GM18498 (cell line): ENCODE data around the gene RAPGEF4.

Experiments used
- ATAC-seq: cut with Tn5 transposase; IDR thresholded peaks from one replicate; pipeline ENCODE4 v1.9.1; 2021; ENCODE audit warnings: mild to moderate bottlenecking, moderate library complexity; ENCODE audit not compliant: unreplicated experiment

RAPGEF4 gene

DNA sequence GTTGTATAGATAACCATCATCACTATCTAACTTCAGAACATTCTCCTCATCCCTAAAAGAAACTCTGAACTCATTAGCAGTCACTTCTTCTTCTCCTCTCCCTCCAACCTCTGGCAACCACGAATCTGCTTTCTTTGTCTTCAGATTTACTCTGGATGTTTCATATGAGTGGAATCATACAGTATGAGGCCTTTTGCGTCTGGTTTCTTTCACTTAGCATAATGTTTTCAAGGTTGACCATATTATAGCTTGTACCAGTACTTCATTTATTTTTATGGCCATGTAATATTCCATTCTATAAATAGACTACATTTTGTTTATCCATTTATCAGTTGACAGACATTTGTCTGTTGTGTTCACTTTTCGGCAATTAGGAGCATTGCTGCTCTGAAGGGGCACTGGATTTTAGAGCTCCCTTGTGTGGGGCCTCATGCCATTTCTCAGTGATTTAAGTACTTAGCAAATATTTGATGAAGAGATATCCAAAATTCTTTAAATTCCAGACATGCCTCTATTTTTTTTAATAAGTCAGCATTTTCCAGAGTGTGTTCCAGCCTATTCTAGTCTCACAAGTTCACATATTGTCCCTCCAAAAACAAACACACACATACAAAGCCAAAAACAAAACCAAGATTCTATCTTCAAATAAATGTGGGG, 317.5 kb downstream of the RAPGEF4 start:
- ATAC-seq: no peak

DNA sequence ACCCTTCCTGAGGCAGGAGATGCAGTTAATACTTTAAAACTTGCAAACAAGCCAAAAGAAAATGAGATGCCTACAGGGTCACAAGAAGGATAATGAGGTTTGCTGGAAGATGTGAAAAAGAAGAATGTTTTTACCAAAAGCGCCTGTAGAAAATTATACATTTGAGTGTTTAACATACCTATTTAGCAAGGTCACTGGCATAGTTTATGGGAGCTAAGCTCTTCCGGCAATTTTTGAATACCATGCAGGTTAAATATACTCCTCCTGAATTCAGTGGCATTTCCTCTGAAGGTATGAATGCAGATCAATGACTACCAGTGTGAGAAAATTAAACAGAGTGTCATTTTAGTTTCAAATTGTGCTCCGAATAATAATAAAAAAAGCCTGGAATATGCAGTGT, 318.8 kb downstream of the RAPGEF4 start:
- ATAC-seq: no peak

DNA sequence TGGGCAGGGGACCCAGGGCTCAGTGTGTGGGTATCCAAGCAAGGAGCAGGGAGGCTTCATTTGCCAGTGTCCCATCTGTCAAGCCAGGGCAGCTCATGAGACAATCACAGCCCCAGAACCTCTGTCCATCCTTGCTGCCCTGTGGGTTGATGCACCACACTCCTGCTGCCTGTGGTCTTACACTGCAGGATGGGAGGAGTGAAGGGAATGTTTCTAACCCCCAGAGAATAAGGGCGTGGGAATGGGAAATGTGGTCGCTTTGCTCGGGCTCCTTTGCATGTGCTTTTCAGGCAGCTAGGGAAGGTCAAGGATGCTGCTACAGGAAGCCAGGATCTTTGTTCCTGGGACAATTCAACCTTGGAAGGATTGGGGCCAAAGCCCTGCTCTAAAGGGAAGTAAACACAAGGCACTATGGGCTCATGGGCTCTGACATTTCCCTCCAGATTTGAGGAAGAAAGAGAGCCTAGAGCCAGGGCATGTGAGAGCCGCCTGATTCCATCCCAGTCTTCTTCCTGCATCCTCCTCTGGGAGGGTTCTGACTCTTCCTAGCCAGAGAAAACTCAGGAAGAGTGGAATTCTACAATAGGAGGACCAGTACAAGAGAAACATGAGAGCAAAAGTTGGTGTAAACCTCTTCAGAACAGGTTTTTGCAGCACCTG, 321.2 kb downstream of the RAPGEF4 start:
- ATAC-seq: no peak

DNA sequence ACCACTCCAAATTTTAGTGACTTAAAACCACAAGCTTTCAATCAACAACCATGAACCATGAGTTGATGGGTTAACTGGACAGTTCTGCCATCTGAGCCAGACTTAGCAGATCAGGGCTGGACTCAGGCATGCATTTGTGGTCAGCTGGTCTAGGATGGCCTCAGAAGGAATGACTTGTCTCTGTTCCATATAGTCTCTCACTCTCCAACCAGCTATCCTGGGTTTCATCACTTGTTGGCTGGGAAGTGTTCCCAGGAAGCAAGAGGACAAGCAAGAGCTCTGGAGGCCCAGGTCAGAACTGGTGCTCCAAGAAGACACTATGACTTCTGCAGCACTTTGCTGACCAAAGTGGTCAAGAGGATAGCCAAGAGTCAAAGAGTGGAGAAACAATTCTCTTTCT, 322.5 kb downstream of the RAPGEF4 start:
- ATAC-seq: no peak

DNA sequence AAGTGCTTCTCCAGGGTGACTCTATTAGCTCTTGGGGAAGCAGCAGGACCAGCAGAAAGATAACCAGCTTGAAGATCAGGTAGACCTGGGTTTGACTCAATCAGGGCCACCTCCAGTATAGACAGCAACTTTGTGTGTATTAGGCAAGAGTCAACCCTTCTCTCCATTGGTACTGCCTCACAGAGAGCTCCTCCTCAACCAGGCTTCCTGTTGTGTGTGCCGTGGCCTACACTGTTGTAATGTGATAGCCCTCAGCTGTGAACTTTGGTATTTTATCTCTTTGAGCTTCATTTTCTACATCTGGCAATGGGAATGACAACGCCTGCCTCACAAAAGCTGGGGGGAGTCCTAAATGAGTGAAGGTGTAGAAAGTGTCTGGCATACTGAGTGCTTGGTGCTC, 323.0 kb downstream of the RAPGEF4 start:
- ATAC-seq: no peak

DNA sequence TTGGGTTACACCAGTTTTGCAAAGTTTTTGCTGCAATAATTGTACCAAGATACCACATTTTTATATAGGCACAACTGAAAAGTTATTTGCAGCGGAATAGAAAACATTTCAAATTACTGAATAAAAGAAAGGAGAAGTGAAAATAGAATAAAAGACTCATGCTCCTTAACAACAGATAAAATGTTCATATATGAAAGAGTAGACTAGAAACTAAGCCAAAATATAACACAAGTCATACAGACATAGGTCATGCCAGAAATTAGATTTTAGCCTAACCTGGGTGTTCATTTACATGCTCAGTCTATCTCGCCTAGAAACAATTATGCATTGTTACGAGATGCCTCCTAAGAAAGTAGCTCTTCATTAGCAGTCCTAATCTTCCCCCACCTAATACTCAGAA, 323.6 kb downstream of the RAPGEF4 start:
- ATAC-seq: no peak

DNA sequence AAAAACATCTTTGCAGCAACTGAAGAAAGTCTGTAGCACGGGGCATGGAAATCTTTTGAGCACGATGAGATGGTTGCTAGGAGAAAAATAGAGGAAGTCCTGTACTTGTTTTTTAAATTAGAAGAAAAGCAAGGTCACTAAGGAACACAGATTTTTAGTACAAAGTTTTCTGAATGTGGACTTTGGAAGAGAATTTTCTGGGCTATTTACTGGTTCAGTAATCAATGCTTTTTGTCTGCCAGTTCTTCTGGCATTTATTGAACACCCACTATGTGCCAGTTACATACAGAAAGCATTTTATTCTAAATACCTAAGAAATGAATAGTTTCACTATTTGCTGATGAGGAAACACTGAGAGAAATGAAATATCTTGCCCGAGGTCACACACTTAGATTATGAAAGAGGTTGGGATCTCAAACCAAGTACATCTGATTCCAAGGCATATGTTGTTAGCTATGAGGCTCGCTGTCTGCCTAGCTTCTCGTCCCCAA, 324.4 kb downstream of the RAPGEF4 start:
- ATAC-seq: no peak

DNA sequence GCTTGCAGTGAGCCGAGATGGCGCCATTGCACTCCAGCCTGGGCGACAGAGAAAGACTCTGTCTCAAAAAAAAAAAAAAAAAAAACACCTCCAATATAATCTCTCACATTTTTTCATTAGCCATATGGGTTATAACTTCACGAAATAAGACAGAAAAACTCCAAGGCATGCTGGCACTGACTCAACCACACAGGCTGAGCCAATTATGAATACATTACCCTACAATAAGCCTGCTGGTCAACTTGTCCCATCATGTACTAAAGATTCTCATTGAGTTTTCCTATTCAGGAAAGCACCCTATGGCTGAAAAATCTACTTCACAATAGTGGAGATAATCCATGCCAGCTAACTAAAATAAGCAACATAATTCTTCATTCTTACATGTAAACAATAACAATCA, 327.2 kb downstream of the RAPGEF4 start:
- ATAC-seq: no peak

DNA sequence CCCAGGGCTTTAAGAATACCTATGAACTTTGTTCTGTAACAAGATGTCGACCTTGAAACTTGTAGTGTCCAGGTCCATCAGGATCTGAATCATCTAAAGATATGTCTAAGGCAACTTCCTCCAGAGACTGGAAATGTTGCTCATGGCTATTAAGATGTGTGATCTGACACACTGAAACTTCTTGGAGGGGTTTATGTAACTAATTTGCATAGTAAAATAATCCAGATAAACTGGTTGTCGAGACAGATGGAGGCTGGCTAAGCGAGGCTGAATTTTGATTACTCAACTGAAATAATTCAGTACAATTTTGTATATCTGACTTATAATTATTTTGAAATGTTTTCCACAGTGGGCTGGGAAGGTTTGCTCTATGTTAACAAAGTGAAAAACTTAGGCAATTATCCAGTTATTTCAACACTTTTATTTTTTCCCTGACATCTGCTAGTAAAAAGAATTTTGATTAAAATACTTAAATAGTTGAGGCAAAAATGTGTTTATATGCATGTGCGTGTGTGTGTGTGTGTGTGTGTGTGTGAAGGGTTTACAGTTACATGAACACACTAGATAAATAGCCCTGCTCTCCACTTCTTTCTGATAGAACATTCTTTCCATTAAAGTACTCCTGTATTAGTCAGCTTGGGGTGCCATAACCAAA, 328.6 kb downstream of the RAPGEF4 start:
- no peak for ATAC-seq

DNA sequence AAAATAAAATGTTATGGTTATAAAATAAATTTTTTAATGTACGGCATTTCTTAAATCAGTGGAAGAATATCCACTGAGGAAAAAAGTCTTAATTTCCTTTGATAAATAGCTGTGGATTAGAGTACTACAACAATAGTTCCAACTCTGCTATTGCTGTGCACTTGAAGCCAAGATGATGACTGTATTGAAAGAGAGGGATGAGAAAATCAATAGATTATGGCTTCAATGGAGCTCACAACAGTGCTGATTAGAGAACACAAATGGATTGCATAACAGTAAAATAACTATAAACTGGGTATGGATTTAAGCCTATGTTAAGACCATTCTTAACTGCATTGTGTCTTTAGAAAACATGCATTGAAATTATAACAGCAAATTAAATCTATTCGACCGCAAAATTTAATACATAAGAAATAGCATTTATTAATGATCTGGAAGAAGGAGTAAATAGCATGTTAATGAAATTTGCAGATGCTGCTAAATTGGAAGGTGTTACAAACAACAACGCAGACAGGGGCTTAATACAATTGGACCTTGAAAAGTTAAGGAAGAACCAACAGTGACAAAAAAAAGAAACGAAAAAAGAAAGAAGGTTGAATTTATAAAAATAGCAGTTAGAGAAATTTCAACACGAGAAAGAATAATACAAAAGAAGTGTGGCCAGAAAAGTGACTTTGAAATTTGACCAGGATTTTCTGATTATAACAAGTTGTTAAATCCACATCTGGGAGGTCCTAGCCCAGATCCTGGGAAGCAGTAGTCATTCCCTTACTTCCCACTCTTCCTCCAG, 331.4 kb downstream of the RAPGEF4 start:
- ATAC-seq: no peak

DNA sequence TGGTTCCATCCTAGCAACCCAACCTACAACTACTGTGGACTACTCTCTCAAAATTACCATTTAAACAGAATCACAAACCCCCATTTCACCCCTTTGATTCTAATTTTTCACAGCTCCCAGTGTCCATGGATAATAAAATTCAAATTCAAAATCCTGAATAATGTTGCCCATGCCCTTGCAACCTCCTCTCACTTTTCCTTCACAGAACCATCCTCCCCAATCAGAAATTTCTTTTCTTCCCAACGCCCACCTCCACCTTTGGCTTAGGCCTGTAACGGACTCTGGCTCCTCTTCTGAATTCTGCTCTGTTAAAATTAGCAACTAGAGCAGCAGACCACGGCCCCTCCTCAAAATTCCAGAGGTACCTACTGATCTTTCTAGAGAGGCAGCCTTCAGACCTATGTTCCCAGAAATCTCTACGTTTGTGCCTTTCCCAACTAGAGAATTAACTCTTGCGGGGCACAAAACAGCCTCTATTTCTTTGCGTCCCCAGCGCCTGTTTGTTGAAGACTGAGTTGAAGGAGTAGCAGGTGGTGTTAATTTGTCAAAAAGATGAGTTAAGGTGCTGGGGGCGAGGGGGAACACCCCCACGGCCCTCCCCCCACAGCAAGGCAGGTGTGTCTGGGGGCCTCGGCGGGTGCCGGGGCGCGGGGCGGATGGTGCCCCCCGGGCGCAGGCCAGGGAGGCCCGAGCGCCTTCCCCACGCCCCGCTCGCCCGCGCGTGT, 339.6 kb downstream of the RAPGEF4 start:
- no peak for ATAC-seq

DNA sequence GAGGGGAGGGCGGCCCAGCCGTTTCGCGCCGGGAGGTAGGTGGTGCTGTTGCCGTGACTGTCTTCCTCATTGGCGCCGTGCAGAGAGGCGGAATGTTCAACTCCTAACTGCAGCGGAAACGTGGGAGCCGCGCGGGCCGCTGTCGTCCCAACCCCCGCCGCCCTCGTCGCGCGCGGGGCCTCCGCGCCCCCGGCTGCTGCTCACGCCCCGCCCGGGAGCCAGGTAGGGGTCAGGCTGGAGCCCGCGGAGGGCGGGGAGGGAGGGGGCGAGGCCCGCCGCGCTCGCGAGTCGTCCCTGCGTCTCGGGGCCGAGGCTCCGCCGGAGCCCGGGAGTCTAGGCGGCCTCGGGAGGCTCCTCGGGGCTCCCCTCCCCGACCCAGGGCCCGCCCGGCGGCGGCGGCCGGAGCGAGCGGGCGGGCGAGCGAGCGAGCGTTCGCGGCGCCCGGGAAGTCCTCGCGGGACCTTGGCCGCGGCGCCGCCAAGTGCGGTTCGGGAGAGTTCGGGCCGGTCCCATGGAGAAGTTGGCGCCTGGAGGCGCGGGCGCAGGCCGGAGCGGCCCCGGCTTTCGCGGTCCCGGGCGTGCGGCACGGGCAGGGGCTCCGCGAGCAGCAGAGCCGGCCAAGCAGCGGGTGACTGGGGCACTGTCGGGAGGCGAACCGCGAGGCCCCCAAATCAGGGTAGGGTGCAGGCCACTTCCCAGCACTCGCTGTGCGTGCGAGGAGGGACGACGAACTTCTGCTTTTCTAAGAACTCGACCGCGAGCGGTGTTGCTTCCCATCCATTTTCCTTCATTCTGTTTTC, 340.3 kb downstream of the RAPGEF4 start, which contains the start of gene MAP3K20:
Gene MAP3K20, plus strand, starts transcription at position 66 of the 800 bp plus-strand sequence. CDS start 15,186 bp downstream, outside the sequence.
- peak; percentile 71 for ATAC-seq

DNA sequence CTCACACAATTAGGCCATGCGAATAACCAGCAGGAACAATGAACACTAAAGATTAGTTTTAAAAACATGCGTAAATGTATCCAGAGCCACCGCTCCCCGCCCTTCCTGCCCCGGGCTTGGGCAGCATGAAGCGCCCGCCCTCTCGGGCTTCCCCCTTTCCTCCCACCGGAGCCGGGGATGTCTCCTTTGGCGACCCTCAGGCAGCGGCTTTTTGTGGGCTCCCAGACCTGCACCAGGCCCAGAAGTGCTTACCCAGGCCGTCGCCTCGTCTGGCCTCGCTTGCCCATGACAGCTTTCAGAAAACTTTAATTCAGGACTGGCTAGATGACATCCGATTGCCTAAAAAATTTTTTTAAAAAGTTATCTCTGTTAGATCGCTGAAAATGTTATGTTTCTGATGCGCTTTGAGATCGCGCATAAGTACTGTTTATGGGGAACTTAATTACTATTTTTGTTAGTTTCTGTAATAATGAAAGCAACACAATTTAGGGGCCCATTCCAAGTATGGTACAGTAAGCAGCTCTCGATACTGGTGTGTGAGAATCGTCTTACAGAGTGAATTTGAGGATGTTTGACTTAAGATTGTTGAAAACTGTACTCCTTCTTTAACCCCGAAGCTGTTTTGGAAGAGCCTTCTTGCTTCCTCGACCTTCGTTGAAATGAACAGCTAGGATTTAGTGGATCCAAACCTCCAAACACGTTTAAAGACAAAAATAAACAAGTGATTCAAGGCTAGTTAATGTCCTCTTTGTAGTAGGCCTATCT, 341.1 kb downstream of the RAPGEF4 start:
- ATAC-seq: peak; percentile 33

DNA sequence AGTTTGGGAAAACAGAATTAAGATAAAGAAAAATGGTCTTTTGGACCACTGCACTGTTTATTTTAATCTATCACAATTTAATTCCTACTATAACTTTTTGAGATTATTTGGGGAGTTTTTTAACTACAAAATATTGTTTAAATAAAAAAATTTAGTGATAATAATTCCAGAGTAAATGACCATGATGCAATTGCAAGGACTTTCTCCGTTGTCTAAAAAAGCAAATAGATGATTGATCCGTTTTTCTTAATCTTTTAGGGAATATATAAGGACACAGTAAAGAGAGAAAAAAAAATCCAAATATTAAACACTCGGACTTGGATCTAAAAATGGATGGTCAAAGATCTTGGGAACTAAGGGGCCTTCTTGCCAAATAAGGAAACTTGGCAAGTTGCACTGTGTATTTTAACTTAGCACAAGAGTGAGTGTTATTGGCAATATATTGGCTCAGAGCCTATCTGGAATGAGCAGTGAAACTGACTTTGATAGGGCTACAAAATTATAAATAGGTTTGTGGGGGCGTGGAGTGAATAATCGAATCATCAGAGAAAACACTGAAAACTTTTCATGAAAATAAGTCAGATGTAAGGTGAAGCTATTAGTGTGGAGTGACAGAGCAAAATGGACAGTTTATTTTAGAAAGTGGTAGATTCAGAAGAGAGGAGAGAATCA, 342.0 kb downstream of the RAPGEF4 start:
- no peak for ATAC-seq

DNA sequence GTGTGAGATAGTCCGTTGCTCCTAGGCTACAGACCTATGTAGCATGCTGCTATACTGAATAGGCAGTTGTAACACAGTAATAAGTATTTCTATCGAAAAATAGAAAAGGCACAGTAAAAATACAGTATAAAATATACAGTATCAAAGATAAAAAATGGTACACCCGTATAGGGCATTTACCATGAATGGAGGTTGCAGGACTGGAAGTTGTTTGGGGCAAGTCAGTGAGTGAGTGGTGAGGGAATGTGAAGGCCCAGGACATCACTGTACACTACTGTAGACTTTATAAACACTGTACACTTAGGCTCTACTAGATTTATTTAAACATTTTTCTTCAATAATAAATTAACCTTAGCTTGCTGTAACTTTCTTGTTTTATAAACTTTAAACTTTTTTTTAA, 343.5 kb downstream of the RAPGEF4 start:
- ATAC-seq: no peak

DNA sequence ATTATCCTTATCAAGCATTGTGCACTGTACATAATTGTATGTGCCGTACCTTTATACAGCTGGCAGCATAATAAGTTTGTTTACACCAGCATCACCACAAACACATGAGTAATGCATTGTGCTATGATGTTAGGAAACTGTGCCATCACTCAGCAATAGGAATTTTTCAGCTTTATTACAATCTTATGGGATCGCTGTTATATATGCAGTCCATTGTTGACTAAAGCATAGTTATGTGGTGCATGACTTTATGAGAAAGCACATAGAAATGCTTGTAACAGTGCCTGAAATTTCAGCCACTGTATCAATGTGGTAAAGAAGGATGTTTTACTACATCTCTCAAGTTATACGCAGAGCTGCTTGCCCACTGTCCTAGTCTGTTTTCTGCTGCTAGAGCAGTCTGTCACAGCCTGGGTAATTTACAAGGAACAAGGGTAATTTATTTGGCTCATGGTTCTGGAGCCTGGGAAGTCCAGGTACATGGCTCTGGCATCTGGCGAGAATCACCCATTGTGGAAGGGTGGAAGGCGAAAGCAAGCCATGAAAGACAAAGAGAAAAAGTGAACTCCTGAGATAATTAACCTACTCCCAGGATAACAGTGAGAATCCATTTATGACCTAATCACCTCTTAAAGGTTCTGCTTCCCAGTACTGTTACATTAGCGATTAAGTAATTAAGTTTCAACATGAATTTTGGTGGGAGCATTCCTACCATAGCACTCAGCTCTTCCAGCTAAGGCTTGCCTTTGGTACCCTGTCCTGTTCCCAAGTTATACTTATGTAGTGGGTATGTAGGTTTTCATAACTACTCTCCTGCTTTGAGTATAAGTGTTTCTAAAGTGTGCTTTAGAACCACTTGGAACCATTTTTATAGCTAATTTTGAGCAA, 344.6 kb downstream of the RAPGEF4 start:
- ATAC-seq: no peak

DNA sequence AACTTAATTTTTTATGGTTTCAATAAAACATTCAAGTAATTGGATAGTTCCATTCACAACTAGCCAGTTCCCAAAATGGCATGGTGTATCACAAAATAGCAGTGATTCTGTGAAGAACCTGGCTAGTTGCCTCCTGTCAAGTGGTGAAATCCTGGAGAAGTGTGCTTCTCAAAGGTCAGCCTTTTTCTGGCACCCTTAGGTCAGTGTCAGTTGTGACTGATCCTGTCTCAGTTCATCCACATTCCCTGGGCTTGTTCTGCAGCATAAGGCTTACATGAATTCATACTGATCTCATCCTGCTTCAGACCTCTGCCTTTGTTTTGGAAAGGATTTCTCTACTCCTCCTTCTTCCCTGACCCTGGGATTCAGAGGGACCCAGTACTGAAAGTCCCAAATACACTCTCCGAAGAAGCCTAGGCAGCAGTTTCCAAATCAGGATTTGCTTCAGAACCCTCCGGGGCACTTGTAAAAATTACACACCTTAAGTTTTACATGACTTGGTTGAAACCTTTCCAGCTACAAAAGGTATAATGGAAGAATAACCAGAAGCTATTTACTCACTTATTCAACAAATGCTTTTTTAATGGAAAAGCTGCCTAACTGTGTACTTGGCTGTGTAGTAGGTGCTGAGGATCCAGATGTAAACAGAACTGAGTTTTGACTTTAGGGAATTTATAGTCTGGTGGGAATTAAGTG, 351.0 kb downstream of the RAPGEF4 start:
- ATAC-seq: no peak
